Common myeloid progenitor, CD34-positive (primary cell): Measurements from ENCODE around the gene KCNMA1.
A peak's percentile ranks its signal among the peaks of the same experiment; 100 is the strongest.

Experiments
- CTCF ChIA-PET: fragments of 350-600 bp; sonication (Branson Sonifier 250); formaldehyde crosslinking; loops from one replicate; lab custom pipeline; 2021; ENCODE audit warnings: antibody characterized with exemption; lab: Charles Lee
- POLR2A ChIA-PET: fragments of 350-600 bp; sonication (Branson Sonifier 250); formaldehyde crosslinking; loops from one replicate; lab custom pipeline; 2021; ENCODE audit warnings: antibody characterized with exemption; lab: Charles Lee
- DNase-seq, 3 donors: peaks; one replicate each; pipeline versions ENCODE4 v3.0.0 to v3.0.0-alpha.2; 2013
- H3K27ac ChIP-seq, 2 experiments: 1 replicate in 1 of 2; 2 replicates in 1 of 2; pipeline ENCODE4 v1.7.0; 2013; ENCODE audit warnings: inconsistent platforms in 2 of 2, low read length in 2 of 2, mild to moderate bottlenecking in 2 of 2, low read depth in 1 of 2, moderate library complexity in 1 of 2; ENCODE audit not compliant: severe bottlenecking in 2 of 2, insufficient read depth in 1 of 2, poor library complexity in 1 of 2
- H3K27me3 ChIP-seq, 5 experiments: replicated peaks in 2 of 5; 1 replicate in 3 of 5; 2 replicates in 2 of 5; pipeline versions ENCODE4 v1.6.1 to v1.7.0; 2013; ENCODE audit warnings: low read length in 4 of 5, mild to moderate bottlenecking in 2 of 5, moderate library complexity in 2 of 5, inconsistent platforms in 1 of 5; ENCODE audit not compliant: insufficient read depth in 5 of 5, control insufficient read depth in 4 of 5
- H3K36me3 ChIP-seq, 4 experiments: 1 replicate in 2 of 4; 2 replicates in 2 of 4; pipeline versions ENCODE4 v1.6.1 to v1.7.0; 2013; ENCODE audit warnings: low read length in 3 of 4, control low read depth in 1 of 4, mild to moderate bottlenecking in 1 of 4; ENCODE audit not compliant: control insufficient read depth in 4 of 4, insufficient read depth in 4 of 4
- H3K4me1 ChIP-seq, 4 experiments: 1 replicate in 3 of 4; 2 replicates in 1 of 4; pipeline versions ENCODE4 v1.6.1 to v1.7.1; 2013; ENCODE audit warnings: low read length in 3 of 4, mild to moderate bottlenecking in 3 of 4, control low read depth in 1 of 4, inconsistent platforms in 1 of 4, moderate library complexity in 1 of 4; ENCODE audit not compliant: control insufficient read depth in 4 of 4, insufficient read depth in 4 of 4; ENCODE audit errors: control extremely low read depth in 1 of 4
- H3K4me3 ChIP-seq, 7 experiments: 1 replicate in 4 of 7; 2 replicates in 3 of 7; pipeline versions ENCODE4 v1.5.1 to v1.7.0; 2013; ENCODE audit warnings: mild to moderate bottlenecking in 7 of 7, low read length in 6 of 7, moderate library complexity in 6 of 7, inconsistent platforms in 2 of 7, low read depth in 2 of 7, control low read depth in 1 of 7; ENCODE audit not compliant: insufficient read depth in 4 of 7, control insufficient read depth in 1 of 7; ENCODE audit errors: extremely low read depth in 1 of 7
- H3K9me3 ChIP-seq, 5 experiments: 1 replicate in 4 of 5; 2 replicates in 1 of 5; pipeline versions ENCODE4 v1.6.1 to v1.7.1; 2013; ENCODE audit warnings: low read length in 4 of 5, mild to moderate bottlenecking in 2 of 5, inconsistent platforms in 1 of 5, low read depth in 1 of 5, moderate library complexity in 1 of 5; ENCODE audit not compliant: control insufficient read depth in 4 of 5, insufficient read depth in 2 of 5; ENCODE audit errors: control extremely low read depth in 1 of 5
- WGBS: methylation state at CpG from one replicate; pipeline ENCODE4 v1.1.5; 2013; ENCODE audit not compliant: insufficient coverage; 5-methylcytosine and 5-hydroxymethylcytosine counted together

The KCNMA1 gene

GRCh38 chr10:77673101-77673500, 35.5 kb upstream of the KCNMA1 start:
- Histone ChIP-seq H3K27me3 (peaks cover 0 to 27% (median 12%) of the 10 kb centered on the region in 5 experiments), H3K36me3 (no peaks in the 10 kb centered on the region), H3K9me3 (peaks cover 0 to 5% (median 4%) of the 10 kb centered on the region in 5 experiments), H3K4me3 (no peak overlapping the region), H3K27ac (no peak overlapping the region), H3K4me1 (peaks cover 0 to 9% (median 4%) of the 10 kb centered on the region in 4 experiments)
- ChIA-PET POLR2A (no interaction called here), CTCF (interaction anchor here (1.0 to 1.7 kb wide), 2 partner anchors 14 to 28 kb away, joined by 3 read pairs; no protein-coding TSS in a partner anchor)
- DNase-seq: no peak
- WGBS: 80% methylated on average over 1 of the region's 2 CpGs

DNA sequence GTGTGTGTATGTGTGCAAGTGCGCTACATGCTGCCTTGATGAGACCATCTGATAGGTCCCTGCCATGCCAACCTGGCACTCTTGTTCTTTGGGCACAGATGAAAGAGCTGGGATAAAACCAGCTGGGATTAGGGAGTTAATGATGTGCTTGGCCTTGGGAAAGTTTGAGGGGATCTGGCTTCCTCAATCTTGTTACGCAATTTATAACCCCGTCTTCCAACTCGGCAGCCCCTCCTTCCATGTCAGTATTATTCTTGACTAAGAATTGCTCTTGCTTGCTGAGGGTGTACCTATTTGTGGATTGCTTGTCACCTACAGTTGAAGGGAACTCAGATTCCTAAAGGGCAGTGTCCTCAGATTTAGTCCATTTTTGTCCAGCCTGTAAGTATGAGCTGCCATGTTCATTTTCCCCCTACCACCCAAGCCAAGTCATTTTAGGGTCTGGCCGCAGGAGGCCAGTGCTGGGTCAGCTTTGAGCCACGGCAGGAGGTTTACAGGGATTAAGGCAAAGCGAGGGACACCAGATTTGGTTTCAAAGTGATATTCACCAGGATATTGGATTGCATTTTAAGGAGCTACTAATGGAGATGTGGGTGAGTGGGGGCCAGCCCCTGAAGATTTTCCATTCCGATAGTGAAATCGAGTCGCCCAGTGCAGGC, 34.1 kb upstream of the KCNMA1 start:
- H3K4me1 ChIP-seq: peaks cover 0 to 9% (median 2%) of the 10 kb centered on the region in 4 experiments
- ChIA-PET CTCF (interaction anchor here (1.5 to 1.7 kb wide), 2 partner anchors 13 to 29 kb away, joined by 3 read pairs; no protein-coding TSS in a partner anchor), POLR2A (no interaction called here)
- DNase-seq: no peak
- no peak overlapping the region for H3K27ac ChIP-seq
- peaks cover 2 to 27% (median 13%) of the 10 kb centered on the region in 5 experiments for H3K27me3 ChIP-seq
- H3K4me3 ChIP-seq: no peak overlapping the region
- WGBS: 89% methylated on average over 9 of the region's 10 CpGs
- H3K36me3 ChIP-seq: no peaks in the 10 kb centered on the region
- peaks cover 0 to 5% (median 4%) of the 10 kb centered on the region in 5 experiments for H3K9me3 ChIP-seq

DNA sequence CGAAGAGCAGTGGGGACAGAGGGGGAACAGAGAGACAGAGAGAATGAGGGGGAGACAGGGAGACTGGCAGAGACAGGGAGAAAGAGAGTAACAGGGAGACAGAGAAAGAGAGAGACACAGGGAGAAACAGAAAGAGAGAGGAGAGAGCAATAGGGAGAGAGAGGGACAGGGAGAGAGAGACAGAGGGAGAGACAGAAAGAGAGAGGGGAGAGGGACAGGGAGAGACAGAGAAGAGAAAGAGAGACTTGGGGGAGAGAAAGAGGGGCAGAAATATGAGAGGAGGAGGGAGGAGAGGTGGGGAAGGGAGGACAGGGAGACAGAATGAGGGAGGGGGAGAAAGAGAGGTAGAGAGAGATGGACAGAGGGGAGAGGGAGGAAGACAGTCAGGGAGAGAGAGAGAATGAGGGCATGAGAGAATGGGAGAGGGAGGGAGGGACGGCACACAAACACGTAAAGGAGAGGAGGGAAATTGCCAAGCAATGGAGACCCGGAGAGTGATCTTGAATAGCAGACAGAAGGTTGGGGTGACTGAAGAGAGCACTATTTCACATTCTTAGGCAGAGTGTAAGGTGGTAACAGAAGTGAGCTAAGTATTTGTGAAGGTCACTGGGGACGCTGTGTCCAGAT, 33.3 kb upstream of the KCNMA1 start:
- no peak overlapping the region for H3K27ac ChIP-seq
- H3K36me3 ChIP-seq: no peaks in the 10 kb centered on the region
- peaks cover 2 to 27% (median 13%) of the 10 kb centered on the region in 5 experiments for H3K27me3 ChIP-seq
- H3K4me3 ChIP-seq: no peak overlapping the region
- H3K4me1 ChIP-seq: peaks cover 0 to 9% (median 2%) of the 10 kb centered on the region in 4 experiments
- POLR2A ChIA-PET: no interaction called here
- CTCF ChIA-PET: interaction anchor here (1.5 kb wide), 1 partner anchor 29 kb away, joined by 3 read pairs; no protein-coding TSS in a partner anchor
- DNase-seq: no peak
- WGBS: 75% methylated on average over 5 of the region's 5 CpGs
- H3K9me3 ChIP-seq: peaks cover 0 to 5% (median 4%) of the 10 kb centered on the region in 5 experiments

DNA sequence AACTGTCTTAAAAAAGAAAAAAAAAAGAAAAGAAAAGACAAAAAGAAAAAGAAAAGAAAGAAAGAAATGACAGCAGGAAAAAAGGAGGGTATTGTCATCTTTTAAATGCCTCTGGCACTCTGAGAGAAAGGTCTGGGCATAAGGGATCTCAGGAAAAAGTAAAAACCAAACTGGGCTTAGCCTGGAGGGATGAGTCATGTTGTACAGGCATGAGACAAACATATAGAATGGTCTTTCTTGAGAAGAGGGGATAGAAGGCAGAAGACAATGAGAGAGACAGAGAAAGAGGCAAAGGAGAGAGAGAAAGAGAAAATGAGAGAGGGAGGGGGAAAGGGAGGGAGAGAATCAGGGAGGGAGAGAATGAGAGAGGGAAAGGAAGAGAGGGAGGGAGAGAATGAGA, 32.3 kb upstream of the KCNMA1 start:
- Histone ChIP-seq H3K4me1 (peaks cover 0 to 2% (median 1%) of the 10 kb centered on the region in 4 experiments), H3K36me3 (no peaks in the 10 kb centered on the region), H3K4me3 (no peak overlapping the region), H3K9me3 (peaks cover 0 to 5% (median 4%) of the 10 kb centered on the region in 5 experiments), H3K27me3 (peaks cover 2 to 27% (median 13%) of the 10 kb centered on the region in 5 experiments), H3K27ac (no peak overlapping the region)
- CTCF ChIA-PET: no interaction called here
- no peak for DNase-seq
- POLR2A ChIA-PET: no interaction called here

DNA sequence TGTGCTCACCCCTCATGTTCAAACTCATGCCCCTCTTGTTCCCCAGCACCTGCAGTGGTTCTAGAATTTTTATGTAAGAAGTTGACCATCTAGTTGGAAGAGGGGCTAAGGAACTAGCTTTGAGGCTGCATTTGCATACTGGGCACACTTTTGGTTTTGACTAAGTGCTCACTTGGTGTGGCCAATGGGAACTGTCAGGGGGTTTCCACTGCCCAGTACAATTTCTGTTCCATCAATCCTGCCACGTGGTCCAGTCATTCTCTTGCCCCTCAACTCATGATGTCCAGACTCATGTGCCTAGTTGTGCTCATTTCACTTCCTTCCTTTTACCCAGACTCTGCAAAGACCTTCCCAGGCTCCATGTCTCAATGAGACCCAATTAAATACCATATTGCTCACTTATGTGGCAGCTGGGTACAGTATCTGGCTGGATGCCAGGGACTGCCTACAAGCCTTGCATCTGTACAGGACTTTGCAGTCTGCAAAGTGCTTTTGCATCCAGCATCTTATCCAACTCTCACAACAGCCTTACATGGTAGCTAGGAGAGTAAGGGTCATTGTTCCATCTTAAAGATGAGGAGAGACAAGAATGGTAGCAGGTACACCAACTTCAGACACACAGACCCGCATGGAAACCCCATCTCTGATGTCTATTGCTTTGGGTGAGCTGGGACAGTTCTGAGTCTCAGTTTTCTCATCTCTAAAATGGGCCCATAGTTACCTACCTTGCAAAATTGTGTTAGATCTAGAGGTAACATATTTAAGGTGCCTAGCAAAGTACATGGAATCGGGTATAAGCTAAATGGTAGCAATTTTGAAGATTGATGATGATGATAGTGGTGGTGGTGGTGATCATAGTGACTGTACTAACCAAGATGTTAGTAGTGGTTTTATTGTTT, 30.1 kb upstream of the KCNMA1 start:
- Histone ChIP-seq H3K36me3 (no peaks in the 10 kb centered on the region), H3K4me1 (no peaks in the 10 kb centered on the region), H3K9me3 (no peaks in the 10 kb centered on the region), H3K4me3 (no peak overlapping the region), H3K27me3 (peaks cover 3 to 30% (median 19%) of the 10 kb centered on the region in 5 experiments), H3K27ac (no peak overlapping the region)
- POLR2A ChIA-PET: no interaction called here
- CTCF ChIA-PET: interaction anchor here (0.9 kb wide), 1 partner anchor 22 kb away, joined by 3 read pairs; no protein-coding TSS in a partner anchor
- peak in 1 of 3 donors; percentile 12 for DNase-seq
- 81% methylated on average over 1 of the region's 3 CpGs for WGBS

DNA sequence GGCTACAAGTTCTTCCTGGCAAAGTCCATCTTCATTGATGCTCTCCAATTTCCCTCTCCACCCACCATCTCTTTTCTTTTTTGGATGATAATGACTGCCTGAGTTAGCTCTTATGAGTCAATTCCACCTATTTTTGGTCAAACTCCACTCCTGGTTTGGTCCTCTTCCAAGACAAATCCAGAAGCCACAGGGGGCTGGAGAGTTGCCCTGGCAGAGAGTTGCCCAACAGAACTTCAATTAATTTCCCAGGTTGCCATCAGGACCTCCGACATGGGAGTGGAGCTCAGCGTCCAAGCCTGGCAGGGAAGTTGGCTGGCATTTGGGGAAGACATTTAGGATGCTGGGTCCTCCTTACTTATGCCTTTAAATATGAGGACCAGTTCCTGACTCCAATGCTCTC, 29.2 kb upstream of the KCNMA1 start:
- no peaks in the 10 kb centered on the region for H3K4me1 ChIP-seq
- no peaks in the 10 kb centered on the region for H3K36me3 ChIP-seq
- H3K4me3 ChIP-seq: no peak overlapping the region
- no peak for DNase-seq
- POLR2A ChIA-PET: no interaction called here
- WGBS: 100% methylated on average over 2 of the region's 2 CpGs
- CTCF ChIA-PET: interaction anchor here (0.8 kb wide), 1 partner anchor 501 kb away, joined by 3 read pairs; no protein-coding TSS in a partner anchor
- H3K27ac ChIP-seq: no peak overlapping the region
- H3K9me3 ChIP-seq: no peaks in the 10 kb centered on the region
- peaks cover 3 to 29% (median 19%) of the 10 kb centered on the region in 5 experiments for H3K27me3 ChIP-seq
